GM12875 (cell line): ENCODE data around the gene PLXNA2.

Experiments used
- H3K4me3 ChIP-seq: one replicate; pipeline ENCODE4 v1.5.1; 2011; ENCODE audit warnings: low read depth, low read length, control low read depth
- CTCF ChIP-seq: IDR thresholded peaks from 2 replicates; pipeline ENCODE4 v1.5.1; 2011; ENCODE audit warnings: low read depth, mild to moderate bottlenecking, control low read depth, inconsistent platforms, low read length, moderate library complexity, borderline replicate concordance; ENCODE audit not compliant: insufficient read depth

Gene PLXNA2

GRCh38 chr1:208151728-208152598, 92.2 kb downstream of the PLXNA2 start:
- TF ChIP-seq CTCF: no peak
- H3K4me3 ChIP-seq: no peak overlapping the region

GRCh38 chr1:208150833-208151458, 93.2 kb downstream of the PLXNA2 start:
- no peak overlapping the region for H3K4me3 ChIP-seq
- TF ChIP-seq CTCF: no peak

GRCh38 chr1:208149776-208150514, 94.2 kb downstream of the PLXNA2 start:
- TF ChIP-seq CTCF: no peak
- no peak overlapping the region for H3K4me3 ChIP-seq

GRCh38 chr1:208149213-208149612, 95.0 kb downstream of the PLXNA2 start:
- TF ChIP-seq CTCF: no peak
- no peak overlapping the region for H3K4me3 ChIP-seq

- no peak for TF ChIP-seq CTCF
- H3K4me3 ChIP-seq: no peak overlapping the region
Observed at GRCh38 chr1:208148380-208148779, 95.8 kb downstream of the PLXNA2 start.

GRCh38 chr1:208146650-208147049, 97.5 kb downstream of the PLXNA2 start:
- H3K4me3 ChIP-seq: no peak overlapping the region
- TF ChIP-seq CTCF: no peak

GRCh38 chr1:208145167-208145566, 99.0 kb downstream of the PLXNA2 start:
- no peak overlapping the region for H3K4me3 ChIP-seq
- no peak for TF ChIP-seq CTCF
